GM23338 (cell line): ENCODE results near the gene WDR47. TPM values are rescaled to one million over a fixed set of nuclear protein-coding genes. Genes with fewer than 3 reads are reported as not detected.
A peak's percentile ranks its signal among the peaks of the same experiment; 100 is the strongest.

Experiments used
- ATAC-seq: fragments of 200-7000 bp; cut with Tn5 transposase; 3 replicates; pipeline ENCODE4 v1.9.1; 2020
- DNase-seq: peaks from one replicate; pipeline ENCODE4 v3.0.0-alpha.2; 2015; ENCODE audit warnings: low spot score
- H2AFZ ChIP-seq: fragments of 200-600 bp; sonication (generic); 2 replicates; pipeline ENCODE4 v1.8.0; 2016; ENCODE audit warnings: antibody characterized with exemption, mild to moderate bottlenecking, moderate library complexity
- H3F3A ChIP-seq: fragments of 200-600 bp; sonication (generic); replicated peaks from 2 replicates; pipeline ENCODE4 v1.8.0; 2017; ENCODE audit warnings: antibody characterized with exemption, mixed run types, low read depth
- H3K27ac ChIP-seq: fragments of 200-600 bp; sonication (generic); 2 replicates; pipeline ENCODE4 v1.6.1; 2016; ENCODE audit warnings: low read depth
- H3K27me3 ChIP-seq: fragments of 200-600 bp; sonication (generic); 2 replicates; pipeline ENCODE4 v1.8.0; 2016; ENCODE audit warnings: mild to moderate bottlenecking, mixed run types, moderate library complexity; ENCODE audit not compliant: insufficient read depth
- H3K36me3 ChIP-seq: fragments of 200-600 bp; sonication (generic); 2 replicates; pipeline ENCODE4 v1.8.0; 2016; ENCODE audit warnings: mild to moderate bottlenecking; ENCODE audit not compliant: insufficient read depth
- H3K4me1 ChIP-seq: fragments of 200-600 bp; sonication (generic); 2 replicates; pipeline ENCODE4 v1.8.0; 2016; ENCODE audit warnings: mild to moderate bottlenecking, moderate library complexity; ENCODE audit not compliant: insufficient read depth
- H3K4me2 ChIP-seq: fragments of 200-600 bp; sonication (generic); 2 replicates; pipeline ENCODE4 v1.7.1; 2017; ENCODE audit warnings: mixed run types
- H3K4me3 ChIP-seq: fragments of 200-600 bp; sonication (generic); 2 replicates; pipeline ENCODE4 v1.6.1; 2016; ENCODE audit warnings: mixed run types
- H3K79me2 ChIP-seq: fragments of 200-600 bp; sonication (generic); replicated peaks from 2 replicates; pipeline ENCODE4 v1.8.0; 2017; ENCODE audit warnings: mild to moderate bottlenecking; ENCODE audit not compliant: insufficient read depth
- H3K9me2 ChIP-seq: fragments of 200-600 bp; sonication (generic); 2 replicates; pipeline ENCODE4 v1.8.0; 2017; ENCODE audit not compliant: insufficient read depth
- H4K20me1 ChIP-seq: fragments of 200-600 bp; sonication (generic); replicated peaks from 2 replicates; pipeline ENCODE4 v1.8.0; 2017; ENCODE audit warnings: mild to moderate bottlenecking; ENCODE audit not compliant: insufficient read depth
- H3K27ac Mint-ChIP-seq: 2 replicates; pipeline ENCODE4 v1.8.0; 2020; ENCODE audit warnings: inconsistent platforms, mild to moderate bottlenecking, moderate library complexity, mixed read lengths
- H3K27me3 Mint-ChIP-seq: 3 replicates; pipeline ENCODE4 v1.8.0; 2022; ENCODE audit warnings: low read depth, mild to moderate bottlenecking, moderate library complexity, mixed read lengths, inconsistent platforms; ENCODE audit not compliant: insufficient read depth, poor library complexity
- H3K36me3 Mint-ChIP-seq: 3 replicates; pipeline ENCODE4 v1.8.0; 2021; ENCODE audit warnings: low read depth, mild to moderate bottlenecking, inconsistent platforms, moderate library complexity, mixed read lengths
- H3K4me1 Mint-ChIP-seq: 3 replicates; pipeline ENCODE4 v1.8.0; 2020; ENCODE audit warnings: mild to moderate bottlenecking, inconsistent platforms, mixed read lengths
- H3K4me3 Mint-ChIP-seq: 3 replicates; pipeline ENCODE4 v1.8.0; 2021; ENCODE audit warnings: moderate library complexity, mild to moderate bottlenecking, inconsistent platforms, mixed read lengths
- H3K9me3 Mint-ChIP-seq: 3 replicates; pipeline ENCODE4 v1.8.0; 2020; ENCODE audit warnings: moderate library complexity, mild to moderate bottlenecking, inconsistent platforms, mixed read lengths
- CREB1 ChIP-seq: fragments of 250-450 bp; sonication (Bioruptor Pico); IDR thresholded peaks from 2 replicates; pipeline ENCODE4 v1.5.0; 2020; ENCODE audit warnings: low read depth, mild to moderate bottlenecking, moderate library complexity
- CTCF ChIP-seq, 2 experiments: fragments of 200-600 bp in 1 of 2; sonication (generic) in 1 of 2; conservative IDR thresholded peaks; 2 replicates each; pipeline versions ENCODE4 v1.5.1 to v1.6.1; 2016 to 2017; ENCODE audit warnings: antibody characterized with exemption in 2 of 2, low read depth in 2 of 2, mild to moderate bottlenecking in 2 of 2, moderate library complexity in 1 of 2
- EZH2phosphoT487 ChIP-seq: fragments of 200-600 bp; sonication (generic); IDR thresholded peaks from one replicate; pipeline ENCODE4 v1.8.1; 2018; ENCODE audit warnings: antibody characterized with exemption; ENCODE audit not compliant: unreplicated experiment
- JUNB ChIP-seq: IDR thresholded peaks from one replicate; pipeline ENCODE4 v1.6.1; 2016; ENCODE audit warnings: antibody characterized with exemption; ENCODE audit not compliant: unreplicated experiment
- NANOG ChIP-seq: IDR thresholded peaks from 2 replicates; pipeline ENCODE4 v1.6.1; 2016; ENCODE audit warnings: antibody characterized with exemption, borderline replicate concordance
- POLR2AphosphoS5 ChIP-seq: IDR thresholded peaks from 2 replicates; pipeline ENCODE4 v1.6.1; 2016; ENCODE audit warnings: antibody characterized with exemption, low read depth
- REST ChIP-seq: IDR thresholded peaks from one replicate; pipeline ENCODE4 v1.6.1; 2018; ENCODE audit warnings: antibody characterized with exemption; ENCODE audit not compliant: unreplicated experiment
- ZNF114 ChIP-seq: fragments of 250-450 bp; sonication (Bioruptor Pico); IDR thresholded peaks from 2 replicates; pipeline ENCODE4 v1.5.0; 2020; ENCODE audit warnings: mild to moderate bottlenecking, moderate library complexity
- ZNF331 ChIP-seq: fragments of 250-450 bp; sonication (Bioruptor Pico); IDR thresholded peaks from 2 replicates; pipeline ENCODE4 v1.5.0; 2020; ENCODE audit warnings: low read depth, mild to moderate bottlenecking, moderate library complexity
- ZNF462 ChIP-seq: fragments of 250-450 bp; sonication (Bioruptor Pico); IDR thresholded peaks from 2 replicates; pipeline ENCODE4 v1.5.0; 2020; ENCODE audit warnings: mild to moderate bottlenecking, moderate library complexity
- polyA plus RNA-seq: library from polyadenylated mRNA; unstranded; fragments of >200 nt; fragmentation: Nextera tagmentation; extraction: Ambion mirVana; gene quantifications from 2 replicates; pipeline ENCODE4 v1.2.1, GENCODE V29; 2016
- total RNA-seq: library from RNA; depleted of rRNA; stranded (reverse); fragments of >200 nt; shearing (Covaris generic); gene quantifications from 2 replicates; pipeline ENCODE4 v1.2.3, GENCODE V29; 2014
- TF ChIP-seq, protein P1 (sequence below): IDR thresholded peaks from 2 replicates; pipeline ENCODE4 v1.6.1; 2016; ENCODE audit warnings: antibody characterized with exemption

The WDR47 gene
- total and polyA plus RNA-seq, 2 experiments from 2014 or later, result 3.9 to 5.2 TPM

DNA sequence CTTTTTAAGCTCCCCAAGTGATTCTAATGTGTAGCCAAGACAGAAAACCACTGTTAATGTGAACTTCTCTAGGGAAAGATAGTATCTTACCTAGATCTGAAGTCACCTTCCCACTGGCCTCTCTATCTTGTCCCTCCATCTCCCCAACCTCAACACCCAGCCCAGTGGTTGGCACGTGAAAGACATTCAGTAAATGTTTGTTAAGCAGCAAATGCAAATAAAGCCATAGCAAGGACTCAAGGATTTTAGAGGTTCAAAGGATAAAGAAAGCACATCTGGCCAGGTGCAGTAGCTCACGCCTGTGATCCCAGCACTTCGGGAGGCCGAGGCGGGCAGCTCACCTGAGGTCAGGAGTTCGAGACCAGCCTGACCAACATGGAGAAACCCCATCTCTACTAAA, 88.5 kb downstream of the WDR47 start:
- Histone ChIP-seq H3K9me2 (no peaks in the 10 kb centered on the region; the same call in 1 of the 2 replicates), H3F3A (peaks cover 4% of the 10 kb centered on the region; the same call in 1 of the 2 replicates), H3K4me3 (no peak overlapping the region), H3K4me1 (peaks cover 41% of the 10 kb centered on the region), H2AFZ (no peak overlapping the region), H3K4me2 (no peak overlapping the region), H3K27ac (peak overlapping the region; percentile 78; the same call in 1 of the 2 replicates), H3K36me3 (no peaks in the 10 kb centered on the region), H3K79me2 (peaks cover 89% of the 10 kb centered on the region), H3K27me3 (no peaks in the 10 kb centered on the region), H4K20me1 (peaks cover 4% of the 10 kb centered on the region; the same call in 1 of the 2 replicates)
- peaks cover 21% of the 10 kb centered on the region for H3K4me1 Mint-ChIP-seq
- peaks cover 3% of the 10 kb centered on the region for H3K27me3 Mint-ChIP-seq
- no peaks in the 10 kb centered on the region for H3K9me3 Mint-ChIP-seq
- TF ChIP-seq CTCF (conservative IDR thresholded peaks at IDR 0.05; ENCODE audit: low read depth in 2 of 2) (no peak), POLR2AphosphoS5 (no peak), ZNF462 (CRISPR knock-in tag) (no peak), JUNB (no peak), EZH2phosphoT487 (no peak), CREB1 (CRISPR knock-in tag) (no peak), ZNF331 (CRISPR knock-in tag) (no peak), REST (no peak), ZNF114 (CRISPR knock-in tag) (no peak), NANOG (no peak)
- TF ChIP-seq, protein P1, sequence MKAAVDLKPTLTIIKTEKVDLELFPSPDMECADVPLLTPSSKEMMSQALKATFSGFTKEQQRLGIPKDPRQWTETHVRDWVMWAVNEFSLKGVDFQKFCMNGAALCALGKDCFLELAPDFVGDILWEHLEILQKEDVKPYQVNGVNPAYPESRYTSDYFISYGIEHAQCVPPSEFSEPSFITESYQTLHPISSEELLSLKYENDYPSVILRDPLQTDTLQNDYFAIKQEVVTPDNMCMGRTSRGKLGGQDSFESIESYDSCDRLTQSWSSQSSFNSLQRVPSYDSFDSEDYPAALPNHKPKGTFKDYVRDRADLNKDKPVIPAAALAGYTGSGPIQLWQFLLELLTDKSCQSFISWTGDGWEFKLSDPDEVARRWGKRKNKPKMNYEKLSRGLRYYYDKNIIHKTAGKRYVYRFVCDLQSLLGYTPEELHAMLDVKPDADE, result no peak
- H3K4me3 Mint-ChIP-seq, result no peak overlapping the region
- peaks cover 21% of the 10 kb centered on the region for H3K36me3 Mint-ChIP-seq
- DNase-seq (no peak), ATAC-seq (no peak)
- peak overlapping the region; percentile 9; the same call in 1 of the 2 replicates for H3K27ac Mint-ChIP-seq
